Inferior parietal cortex (tissue), 1 donor: Measurements from ENCODE around the gene MX2.
"Not testable (repeated sequence)": the region's sequence is repeated elsewhere in the genome, so short reads cannot be mapped to it uniquely, and the experiment has no call there.

Experiments
- DNase-seq: peaks from one replicate; pipeline ENCODE4 v3.0.0-alpha.2; 2016; ENCODE audit errors: extremely low spot score

Gene MX2

GRCh38 chr21:41411449-41412089 lies 49.7 kb downstream of the MX2 start:
- no peak for DNase-seq

- DNase-seq = not testable (repeated sequence)
These were observed 55.7 kb downstream of the MX2 start for GRCh38 chr21:41417505-41417904.

- no peak for DNase-seq
These were observed 56.6 kb downstream of the MX2 start for GRCh38 chr21:41418393-41418792.

GRCh38 chr21:41418956-41419680 lies 57.3 kb downstream of the MX2 start:
- no peak for DNase-seq

- DNase-seq = peak; percentile 58
These were observed 58.4 kb downstream of the MX2 start for GRCh38 chr21:41419921-41420862.

GRCh38 chr21:41420998-41421397 lies 59.2 kb downstream of the MX2 start:
- DNase-seq = not testable (repeated sequence)

- no peak for DNase-seq
These were observed 60.9 kb downstream of the MX2 start for GRCh38 chr21:41422546-41423304.

- not testable (repeated sequence) for DNase-seq
These were observed 61.4 kb downstream of the MX2 start for GRCh38 chr21:41423305-41423636.

- no peak for DNase-seq
These were observed 63.7 kb downstream of the MX2 start for GRCh38 chr21:41425588-41425953.

- peak; percentile 22 for DNase-seq
These were observed 64.3 kb downstream of the MX2 start, which contains the start of gene MX1 for GRCh38 chr21:41425954-41426675. MX1 (plus strand) TSS chr21:41426239; CDS start chr21:41432071, 5,832 bp downstream.

- no peak for DNase-seq
These were observed 65.0 kb downstream of the MX2 start for GRCh38 chr21:41426676-41427404.

- no peak for DNase-seq
These were observed 65.7 kb downstream of the MX2 start for GRCh38 chr21:41427556-41427955.

GRCh38 chr21:41428311-41428710 lies 66.5 kb downstream of the MX2 start:
- DNase-seq = no peak

GRCh38 chr21:41428847-41429246 lies 67.0 kb downstream of the MX2 start:
- DNase-seq = no peak

GRCh38 chr21:41429305-41429704 lies 67.5 kb downstream of the MX2 start:
- no peak for DNase-seq

GRCh38 chr21:41429925-41430491 lies 68.2 kb downstream of the MX2 start:
- DNase-seq = no peak

GRCh38 chr21:41431788-41432548 lies 70.1 kb downstream of the MX2 start:
- DNase-seq = no peak

GRCh38 chr21:41432562-41433460 lies 71.0 kb downstream of the MX2 start:
- DNase-seq = no peak
